LNCAP (cell line): Measurements from ENCODE around the gene EEF2KMT.

ENCODE experiments used
- CTCF ChIP-seq: fragments of 450-650 bp; IDR thresholded peaks from 2 replicates; pipeline ENCODE4 v1.5.1; 2017; ENCODE audit warnings: mild to moderate bottlenecking

Gene EEF2KMT

GRCh38 chr16:5059386-5060072 lies 38.1 kb downstream of the EEF2KMT start:
- TF ChIP-seq CTCF, result no peak

DNA sequence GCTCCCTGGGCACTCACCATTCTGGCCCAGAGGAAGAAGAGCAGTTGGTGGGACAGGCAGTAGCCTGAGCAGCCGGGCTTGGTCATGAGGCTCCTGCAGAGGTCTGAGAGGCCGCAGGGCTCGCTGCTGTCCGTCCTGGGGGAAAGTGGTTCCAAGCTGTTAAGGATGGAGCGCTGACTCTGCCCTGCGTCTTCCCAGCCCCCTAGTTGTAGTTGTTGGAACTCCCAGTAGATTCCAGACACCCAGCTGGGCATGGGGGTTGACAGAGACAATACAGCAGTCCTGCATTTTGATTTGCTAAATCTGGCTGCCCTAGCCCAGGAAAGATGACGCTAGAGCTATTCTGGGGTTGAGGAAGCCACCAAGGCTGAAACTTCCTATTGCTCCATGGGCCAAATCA lies 39.1 kb downstream of the EEF2KMT start:
- TF ChIP-seq CTCF, result no peak

DNA sequence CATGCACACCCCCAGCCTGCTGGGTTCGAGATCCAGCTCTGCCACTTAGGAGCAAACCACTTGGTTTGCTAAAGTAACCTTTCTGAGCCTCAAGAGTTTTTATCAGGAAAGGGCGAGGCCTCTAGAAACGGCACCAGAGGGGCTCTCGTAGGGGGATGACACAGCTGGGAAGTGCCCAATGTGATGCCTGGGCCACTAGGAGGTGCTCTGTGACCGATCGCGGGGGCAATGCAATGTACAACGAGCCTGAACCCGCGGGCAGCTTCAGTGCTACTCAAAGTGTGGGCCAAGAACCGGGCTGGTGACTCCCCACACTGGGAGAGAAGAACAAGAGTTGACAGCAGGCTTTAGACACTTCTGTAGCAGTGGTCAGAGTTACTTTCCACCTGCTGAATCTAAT lies 41.2 kb downstream of the EEF2KMT start:
- TF ChIP-seq CTCF, result peak; percentile 53

GRCh38 chr16:5054876-5055865 lies 42.4 kb downstream of the EEF2KMT start:
- no peak for TF ChIP-seq CTCF

DNA sequence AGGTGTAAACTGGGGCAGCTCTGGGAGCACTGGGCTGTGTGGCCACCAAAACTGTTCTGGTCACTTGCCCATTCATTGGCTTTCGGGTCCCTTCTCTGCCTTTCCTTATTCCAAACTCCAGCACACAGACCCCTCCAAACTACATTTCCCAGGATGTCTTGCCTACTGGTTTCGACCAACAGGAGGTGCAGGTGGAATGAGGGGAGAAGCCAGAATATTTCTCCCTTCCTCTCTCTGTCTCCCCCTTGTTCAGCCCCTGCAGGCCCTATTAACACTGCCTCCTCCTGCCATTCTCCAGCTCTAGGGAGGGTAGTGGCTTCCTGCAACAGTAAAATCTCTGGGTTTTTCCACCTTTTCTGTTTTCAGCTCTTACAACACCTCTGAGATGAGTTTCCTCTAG lies 50.7 kb downstream of the EEF2KMT start:
- no peak for TF ChIP-seq CTCF

- TF ChIP-seq CTCF, result no peak
Observed at GRCh38 chr16:5045499-5046115, 52.0 kb downstream of the EEF2KMT start.

DNA sequence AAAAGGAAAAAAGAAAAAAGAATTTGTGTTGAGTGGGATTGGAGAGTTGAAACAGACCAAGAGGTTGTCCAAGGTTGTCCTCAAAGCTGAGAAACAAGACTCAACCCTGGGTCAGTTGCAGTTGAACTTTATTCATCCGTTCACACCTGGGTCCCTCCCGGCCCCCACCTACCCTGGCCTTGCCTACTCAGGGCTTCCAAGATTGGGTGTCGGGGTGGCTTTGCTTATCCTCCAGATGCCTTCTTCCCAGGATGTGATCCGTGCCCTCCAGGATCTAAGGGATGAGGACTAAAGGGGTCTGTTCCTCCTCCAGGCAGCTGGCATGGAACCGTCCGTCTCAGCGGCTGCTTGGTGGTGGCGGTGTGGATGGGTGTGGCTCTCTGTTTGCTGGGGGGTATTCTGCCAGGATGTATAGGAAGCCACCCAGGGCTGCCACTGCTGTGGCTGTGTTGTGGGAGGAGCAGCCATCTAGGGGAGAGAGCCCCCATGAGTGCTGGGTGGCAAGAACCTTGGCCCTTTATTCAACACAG lies 53.5 kb downstream of the EEF2KMT start:
- TF ChIP-seq CTCF, result no peak
